ENCODE measurements around the gene SUN5.
"Not testable (repeated sequence)": the region's sequence is repeated elsewhere in the genome, so short reads cannot be mapped to it uniquely, and the experiment has no call there.

Gene SUN5

DNA sequence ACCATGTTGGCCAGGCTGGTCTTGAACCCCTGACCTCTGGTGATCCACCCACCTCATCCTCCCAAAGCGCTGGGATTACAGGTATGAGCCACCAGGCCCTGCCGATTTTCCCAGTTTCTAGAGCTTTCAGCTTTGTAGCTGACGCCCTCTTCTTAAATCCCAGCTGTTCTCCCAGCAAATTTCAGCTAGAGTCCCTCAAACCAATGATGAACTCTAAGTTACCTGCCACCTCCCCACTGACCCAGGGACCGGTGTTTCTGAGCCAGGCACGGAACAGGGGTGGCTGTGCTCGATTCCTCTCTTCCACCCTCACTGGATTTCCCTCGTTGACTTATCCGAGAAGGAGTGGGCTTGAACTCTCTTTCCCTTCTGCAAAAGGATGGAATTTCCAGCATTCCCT, 39.1 kb downstream of the SUN5 start:
- DNase-seq (ENCODE audit: low read depth) = no peak

DNA sequence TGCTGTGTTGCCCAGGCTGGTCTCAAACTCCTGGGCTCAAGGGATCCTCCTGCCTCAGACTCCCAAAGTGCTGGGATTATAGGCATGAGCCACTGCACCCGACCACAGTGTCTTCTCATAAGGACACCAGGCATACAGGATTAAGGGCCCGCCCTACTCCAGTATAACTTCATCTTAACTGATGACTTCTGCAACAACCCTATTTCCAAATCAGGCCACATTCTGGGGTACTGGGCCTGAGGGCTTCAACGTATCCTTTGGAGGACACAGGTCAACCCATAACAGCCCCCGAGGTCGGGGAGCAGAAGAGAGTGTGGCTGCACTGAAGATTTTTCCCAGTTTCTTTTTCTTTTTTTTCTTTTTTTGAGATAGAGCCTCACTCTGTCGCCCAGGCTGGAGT, 39.7 kb downstream of the SUN5 start:
- DNase-seq (ENCODE audit: low read depth) = no peak

DNA sequence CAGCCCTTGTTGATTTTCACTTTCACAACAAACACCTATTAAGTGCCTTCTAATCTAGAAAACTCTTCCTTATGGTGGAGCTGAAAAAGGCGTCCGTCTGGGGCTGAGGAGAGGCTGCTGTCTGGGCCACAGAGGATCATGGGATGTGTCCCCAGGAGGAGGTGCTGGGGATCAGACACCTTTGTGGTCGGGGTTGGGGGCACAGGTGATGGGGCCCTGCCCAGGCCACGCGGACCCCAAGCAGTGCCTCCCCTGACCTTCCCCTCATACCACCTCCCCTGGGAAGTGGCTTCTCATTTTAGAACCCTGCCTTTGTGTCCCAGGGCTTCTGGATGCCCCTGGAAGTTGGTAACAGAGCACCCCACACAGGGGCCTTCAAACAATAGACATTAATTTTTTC, 41.1 kb downstream of the SUN5 start:
- DNase-seq (ENCODE audit: low read depth) = no peak

DNA sequence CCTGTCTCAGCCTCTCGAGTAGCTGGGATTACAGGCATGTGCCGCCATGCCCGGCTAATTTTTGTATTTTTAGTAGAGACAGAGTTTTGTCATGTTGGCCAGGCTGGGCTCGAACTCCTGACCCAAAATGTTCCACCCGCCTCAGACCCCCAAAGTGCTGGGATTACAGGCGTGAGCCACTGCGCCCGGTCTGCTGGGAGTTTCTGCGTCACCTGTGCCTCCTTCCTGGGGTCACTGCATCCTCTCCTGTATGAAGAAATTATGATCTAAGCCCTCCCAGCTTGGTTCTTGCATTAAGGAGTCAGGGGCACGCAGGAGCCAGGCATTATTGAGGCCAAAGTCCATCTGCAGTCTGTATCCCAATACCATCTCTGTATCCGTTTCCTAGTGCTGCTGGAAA, 41.6 kb downstream of the SUN5 start:
- not testable (repeated sequence) for DNase-seq (ENCODE audit: low read depth)

GRCh38 chr20:32962053-32962452, 42.2 kb downstream of the SUN5 start:
- no peak for DNase-seq (ENCODE audit: low read depth)

DNA sequence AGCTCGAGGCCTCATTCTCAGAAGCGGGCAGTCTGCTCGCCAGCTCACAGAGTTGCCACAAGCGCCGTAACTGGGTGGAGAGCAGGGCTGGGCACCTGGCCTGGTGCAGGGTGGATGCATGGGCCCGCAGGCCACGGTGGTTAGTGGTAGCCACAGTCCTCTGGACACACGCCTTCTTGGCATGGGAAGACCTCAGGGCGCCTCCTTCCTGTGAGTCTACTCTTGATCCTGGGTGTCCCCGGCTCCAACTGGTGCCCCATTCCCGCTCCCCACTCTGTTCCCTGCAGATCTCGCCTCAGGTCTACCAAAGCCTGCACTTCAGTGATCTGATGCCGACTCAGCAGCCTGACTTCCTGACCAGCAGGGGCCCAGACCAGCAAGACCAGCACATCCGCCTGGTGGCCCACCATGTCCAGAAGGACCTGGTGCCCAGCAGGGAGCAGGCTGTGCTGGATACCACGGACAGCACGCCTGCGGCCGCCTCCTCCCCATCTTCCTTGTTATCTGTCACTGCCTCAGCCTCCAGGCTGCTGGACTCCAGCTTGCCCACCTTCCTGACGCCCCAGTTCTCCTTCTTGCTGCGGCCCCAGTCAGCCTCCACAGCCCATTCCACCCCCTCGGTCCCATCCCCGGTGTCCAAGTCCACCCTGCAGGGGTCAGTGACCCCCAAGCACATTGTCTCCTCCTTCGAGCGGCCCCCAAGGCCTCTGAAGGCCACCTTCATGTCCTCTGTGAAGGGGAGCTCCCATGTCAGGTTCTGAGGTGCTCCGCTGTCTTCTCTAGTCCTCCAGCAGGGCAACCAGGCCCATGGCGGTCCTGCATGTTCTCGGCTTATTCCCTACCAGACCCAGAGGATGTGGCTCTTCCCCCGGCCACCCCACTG, 43.1 kb downstream of the SUN5 start:
- no peak for DNase-seq (ENCODE audit: low read depth)

GRCh38 chr20:32960222-32960518, 44.1 kb downstream of the SUN5 start:
- no peak for DNase-seq (ENCODE audit: low read depth)

GRCh38 chr20:32959351-32960221, 44.6 kb downstream of the SUN5 start:
- no peak for DNase-seq (ENCODE audit: low read depth)

GRCh38 chr20:32958574-32958973, 45.7 kb downstream of the SUN5 start:
- DNase-seq (ENCODE audit: low read depth) = no peak

GRCh38 chr20:32957459-32957858, 46.8 kb downstream of the SUN5 start:
- no peak for DNase-seq (ENCODE audit: low read depth)

- not testable (repeated sequence) for DNase-seq (ENCODE audit: low read depth)
Measured at GRCh38 chr20:32950539-32950938, 53.7 kb downstream of the SUN5 start.

DNA sequence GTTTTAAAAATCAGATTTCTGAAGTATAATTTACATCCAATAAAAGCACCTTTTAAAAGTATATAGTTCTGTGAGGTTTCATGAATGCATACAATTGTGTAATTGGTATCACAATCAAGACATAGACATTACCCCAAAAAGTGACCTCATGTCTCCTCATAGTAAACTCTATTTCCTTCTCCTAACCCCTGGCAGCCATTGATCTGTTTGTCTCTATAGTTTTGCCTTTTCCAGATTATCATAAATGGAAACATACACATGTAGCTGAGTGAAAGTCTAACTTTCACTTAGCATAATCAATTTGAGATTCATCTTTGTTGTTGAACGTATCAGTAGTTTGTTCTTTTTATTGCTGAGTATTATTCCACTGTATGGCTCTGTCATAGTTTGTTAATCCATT, 57.6 kb downstream of the SUN5 start:
- DNase-seq (ENCODE audit: low read depth) = no peak

- DNase-seq (ENCODE audit: low read depth) = no peak
Measured at GRCh38 chr20:32945710-32946221, 58.5 kb downstream of the SUN5 start.

DNA sequence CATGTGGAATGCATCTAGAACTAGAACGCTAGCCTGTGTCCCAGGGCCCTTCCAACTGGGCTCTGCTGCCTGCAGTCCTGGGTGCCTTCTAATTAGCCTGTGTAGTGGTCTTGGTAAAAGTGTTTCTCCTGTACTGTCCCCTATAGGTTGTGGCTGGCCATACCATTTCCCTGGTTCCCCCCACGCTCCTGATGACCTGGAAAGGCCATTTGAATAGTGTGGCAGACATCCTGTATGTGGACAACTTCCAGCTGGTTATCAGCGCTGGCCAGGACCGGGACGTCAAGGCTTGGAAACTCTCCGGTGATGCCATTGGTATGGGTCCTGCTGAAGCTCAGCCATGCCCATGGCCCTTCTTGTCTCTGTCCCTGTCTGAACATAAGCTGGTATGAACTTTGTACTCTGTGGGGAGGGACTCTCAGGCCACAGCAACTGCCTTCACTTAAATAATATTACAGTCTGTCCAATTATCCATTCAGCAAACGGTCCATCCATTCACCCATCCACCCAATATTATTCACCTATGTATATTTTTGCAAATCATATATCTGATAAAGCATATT, 60.7 kb downstream of the SUN5 start:
- no peak for DNase-seq (ENCODE audit: low read depth)

GRCh38 chr20:32941155-32941885, 62.9 kb downstream of the SUN5 start:
- no peak for DNase-seq (ENCODE audit: low read depth)

GRCh38 chr20:32934580-32934979, 69.7 kb downstream of the SUN5 start:
- DNase-seq (ENCODE audit: low read depth) = no peak

Data from activated T-helper 9 cell treated with anti-CD3 and anti-CD28 coated beads, Interleukin-2, amount 50 U/mL, for 16 hours (primary cell).